HG03159 (cell line): ENCODE data around the gene NRG2.

Experiments
- ATAC-seq: cut with Tn5 transposase; IDR thresholded peaks from one replicate; pipeline ENCODE4 v1.9.1; 2021; ENCODE audit warnings: mild to moderate bottlenecking, moderate library complexity; ENCODE audit not compliant: unreplicated experiment

NRG2 gene

DNA sequence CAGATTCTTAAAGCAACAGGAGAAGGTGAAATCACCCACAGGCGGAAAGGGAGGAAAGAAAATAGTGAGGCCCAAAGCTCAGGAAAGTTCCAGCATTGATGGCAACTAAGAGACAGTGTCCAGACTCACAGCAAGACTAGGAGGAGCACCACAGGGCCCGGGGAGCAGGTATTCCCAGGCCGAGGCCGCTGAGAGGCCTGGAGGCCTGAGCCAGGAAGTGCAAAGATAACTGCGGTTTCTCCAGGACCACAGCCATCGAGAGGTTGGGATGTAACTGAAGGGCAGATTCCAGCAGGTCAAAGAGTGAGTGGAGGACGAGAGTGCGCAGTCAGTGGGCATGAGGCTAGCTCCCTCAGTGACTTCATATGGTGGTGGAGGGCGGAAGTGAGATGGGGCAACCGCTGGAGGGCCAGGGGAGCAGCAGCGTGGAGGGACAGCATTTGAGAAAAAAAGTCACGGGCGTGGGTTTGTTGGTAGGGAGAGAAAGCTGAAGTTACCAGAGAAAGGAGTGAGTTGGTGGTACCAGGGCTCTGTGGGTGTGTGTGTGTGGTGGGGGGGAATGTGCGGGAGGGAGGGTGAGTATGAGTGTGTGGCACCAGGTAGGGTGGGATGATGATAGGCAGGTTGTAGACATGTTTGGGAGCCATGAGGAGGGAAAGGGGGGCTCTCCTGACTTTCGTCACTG, 157.8 kb downstream of the NRG2 start:
- no peak for ATAC-seq

- no peak for ATAC-seq
Measured at GRCh38 chr5:139884734-139885133, 158.4 kb downstream of the NRG2 start.

GRCh38 chr5:139884144-139884543, 159.0 kb downstream of the NRG2 start:
- no peak for ATAC-seq

GRCh38 chr5:139882961-139883539, 160.0 kb downstream of the NRG2 start:
- ATAC-seq: no peak

DNA sequence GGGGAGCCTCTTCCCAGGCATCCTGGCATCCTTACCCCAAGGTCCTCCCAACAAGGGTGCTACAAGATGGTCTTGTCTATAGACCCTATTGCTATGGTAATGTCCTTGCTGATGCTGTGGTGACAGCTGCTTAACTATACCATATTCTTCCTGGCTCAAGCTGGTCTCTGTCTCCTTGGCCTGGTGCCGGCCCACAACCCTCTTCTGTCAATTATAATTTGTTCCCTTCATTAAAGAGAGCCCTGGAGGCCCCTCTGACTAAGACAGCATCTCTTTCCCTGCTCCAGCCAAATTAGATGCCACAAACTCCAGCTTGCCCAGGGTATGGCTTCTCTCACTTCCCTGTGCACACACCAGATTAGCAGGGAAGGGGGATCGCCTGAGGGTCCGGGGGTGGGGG, 160.8 kb downstream of the NRG2 start:
- ATAC-seq: no peak

DNA sequence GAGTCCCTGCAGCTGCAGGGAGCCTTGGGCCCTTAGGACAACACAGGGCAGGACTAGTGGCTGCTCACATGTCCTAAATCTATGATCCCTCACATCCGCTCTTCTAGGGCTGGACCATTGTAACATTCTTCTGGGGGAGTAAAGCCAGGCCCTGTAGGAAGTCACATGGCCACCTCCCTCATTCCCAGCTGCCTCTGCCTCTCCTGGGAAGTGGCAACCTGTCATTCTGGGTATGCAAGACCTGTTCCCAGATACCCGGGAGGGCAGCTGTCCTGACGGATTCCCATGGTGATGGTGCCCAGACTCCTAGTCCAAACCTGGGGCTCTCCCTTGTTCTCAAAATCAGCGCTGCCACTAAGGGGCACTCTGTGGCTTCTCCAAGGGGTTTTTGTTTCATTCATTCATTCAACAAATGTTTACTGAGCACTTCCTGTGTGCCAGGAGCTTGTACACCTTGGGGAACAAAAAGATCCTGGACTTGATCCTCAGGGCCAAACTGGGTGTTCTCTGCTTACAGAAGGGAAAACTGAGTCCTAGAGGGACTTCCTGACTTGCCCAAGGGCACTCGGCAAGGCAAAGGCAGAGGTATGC, 161.9 kb downstream of the NRG2 start:
- no peak for ATAC-seq

- no peak for ATAC-seq
Measured at GRCh38 chr5:139880416-139881142, 162.5 kb downstream of the NRG2 start.

GRCh38 chr5:139878093-139878492, 165.0 kb downstream of the NRG2 start:
- no peak for ATAC-seq

GRCh38 chr5:139877129-139877597, 165.9 kb downstream of the NRG2 start:
- ATAC-seq: no peak

DNA sequence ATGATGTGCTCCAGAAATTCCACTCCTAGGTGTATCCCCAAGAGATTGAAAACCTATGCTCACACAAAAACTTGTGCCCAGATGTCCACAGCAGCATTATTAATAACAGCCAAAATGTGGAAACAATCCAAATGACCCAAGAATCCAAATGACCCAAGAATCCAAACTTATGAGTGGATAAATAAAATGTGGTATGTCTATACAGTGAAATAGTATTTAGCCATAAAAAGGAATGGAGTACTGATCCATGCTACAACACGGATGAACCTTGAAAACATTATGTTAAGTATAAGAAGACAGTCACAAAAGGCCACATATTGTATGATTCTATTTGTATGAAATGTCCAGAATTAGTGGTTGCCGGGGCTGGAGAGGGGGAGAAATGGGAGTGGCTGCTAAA, 167.1 kb downstream of the NRG2 start:
- ATAC-seq: no peak

DNA sequence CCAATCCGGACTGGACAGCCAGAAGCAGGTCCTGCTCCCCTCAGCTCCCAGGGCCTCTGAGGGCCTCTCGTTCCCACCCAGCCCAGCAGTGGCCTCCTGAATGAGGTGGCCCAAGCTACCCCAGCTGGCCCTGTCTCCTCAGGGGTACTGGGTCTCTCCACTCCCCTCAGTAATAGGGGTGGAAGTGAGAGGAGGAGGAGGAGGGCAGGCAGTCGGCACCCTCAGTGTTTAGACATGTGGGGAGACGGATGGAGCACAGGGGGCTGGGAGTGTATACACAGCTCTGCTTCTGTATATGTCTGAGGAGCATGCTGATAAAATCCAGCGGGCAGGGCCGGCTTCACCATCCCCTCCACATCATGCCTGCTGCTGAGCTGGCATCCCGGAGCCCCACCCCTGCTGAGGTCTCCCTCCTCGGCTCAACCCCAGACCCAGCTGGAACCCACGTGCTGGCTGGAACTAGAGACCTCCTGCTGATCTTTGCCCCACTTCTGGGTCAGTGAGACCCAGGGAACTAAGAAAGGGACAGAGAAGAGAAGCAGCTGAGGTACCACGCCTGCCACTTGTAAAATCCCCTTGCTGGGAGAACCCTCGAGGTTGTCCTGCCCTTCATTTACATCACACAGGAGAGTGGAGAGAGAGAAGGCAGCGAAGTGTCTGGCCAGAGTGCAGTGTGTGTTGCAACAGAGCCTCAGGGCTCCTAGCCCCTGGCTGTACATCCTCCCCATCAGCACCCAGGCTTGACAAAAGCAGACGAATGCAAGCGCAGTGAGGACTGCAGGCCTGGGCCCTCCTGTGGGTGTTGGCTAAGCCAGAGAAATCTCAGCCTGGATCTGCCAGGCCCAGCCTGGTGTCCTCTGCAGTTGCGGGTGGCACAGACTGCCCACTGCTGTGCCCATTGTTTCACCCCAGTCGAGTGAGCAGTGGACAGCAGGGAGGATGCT, 170.0 kb downstream of the NRG2 start:
- no peak for ATAC-seq

DNA sequence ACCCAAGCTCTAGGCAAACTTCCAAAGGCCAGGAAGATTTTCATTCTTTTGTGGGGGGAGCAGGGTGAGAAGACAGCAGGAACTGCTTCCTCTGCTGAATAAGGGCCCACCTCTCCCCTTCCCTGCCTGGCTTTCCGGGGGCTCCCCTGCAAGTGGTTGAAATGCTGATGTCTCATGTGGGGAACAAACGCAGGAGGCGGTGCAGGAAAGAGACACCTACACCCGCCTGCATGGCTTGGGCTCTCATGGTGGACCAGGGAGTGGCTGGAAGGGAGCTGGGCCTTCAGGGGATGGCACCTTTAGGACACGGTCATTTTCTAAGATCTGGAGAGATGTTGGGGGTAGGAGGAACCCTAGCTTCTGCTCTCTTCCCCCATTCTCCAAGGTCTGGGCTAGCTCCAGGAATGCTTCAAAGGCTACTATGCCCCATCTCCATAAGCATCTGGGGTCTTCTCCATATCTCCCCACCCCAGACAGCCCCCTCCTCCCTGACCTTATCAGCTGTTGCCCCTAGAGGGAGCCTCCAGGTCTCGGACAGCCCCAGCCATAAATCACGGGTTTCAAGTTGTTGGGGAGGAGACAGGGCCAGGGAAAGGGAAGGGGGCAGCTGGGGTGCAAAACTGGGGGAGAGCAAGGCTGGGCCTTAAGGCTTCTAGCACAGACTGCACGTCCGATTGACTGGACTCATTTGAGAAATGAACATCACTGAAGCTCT, 170.9 kb downstream of the NRG2 start:
- no peak for ATAC-seq

GRCh38 chr5:139871614-139872013, 171.5 kb downstream of the NRG2 start:
- no peak for ATAC-seq

DNA sequence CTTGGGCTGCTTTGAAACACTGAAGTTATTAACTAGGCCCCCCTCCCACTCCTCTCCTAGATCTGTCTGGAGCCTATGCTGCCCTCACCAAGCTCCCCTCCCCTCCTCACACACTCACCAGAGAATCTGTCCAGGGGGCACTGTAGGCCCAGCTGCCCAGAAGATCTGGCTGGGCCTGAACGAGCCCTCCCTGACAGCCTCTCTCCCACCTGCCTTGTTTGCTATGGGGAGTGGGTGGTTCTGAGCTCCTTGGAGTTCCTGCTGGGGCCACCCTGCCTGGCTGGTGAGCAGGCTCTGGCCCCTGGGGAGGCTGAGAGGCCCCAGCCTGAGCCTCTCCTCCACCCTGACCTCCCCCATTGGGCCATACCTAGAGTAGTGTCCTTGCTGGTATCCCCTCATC, 172.4 kb downstream of the NRG2 start:
- no peak for ATAC-seq

- ATAC-seq: no peak
Measured at GRCh38 chr5:139869042-139869790, 173.9 kb downstream of the NRG2 start.

DNA sequence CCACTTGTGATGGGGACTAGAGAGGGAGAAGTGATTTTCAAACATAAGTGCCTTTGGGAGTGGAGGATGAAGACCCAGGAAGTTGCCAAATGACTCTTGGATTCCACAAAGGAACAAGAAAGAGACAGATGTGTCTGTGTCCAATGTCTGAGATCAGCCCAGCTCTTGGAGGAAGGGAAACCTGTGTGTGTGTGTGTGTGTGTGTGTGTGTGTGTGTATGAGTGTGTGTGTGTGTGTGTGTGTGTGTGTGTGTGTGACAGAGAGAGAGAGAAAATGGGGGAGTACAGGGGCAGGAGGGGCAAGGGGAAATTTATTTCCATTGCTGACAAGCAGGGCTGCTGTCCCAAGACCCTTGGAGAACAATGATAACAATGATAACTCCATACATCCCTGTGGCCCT, 175.5 kb downstream of the NRG2 start:
- no peak for ATAC-seq

- ATAC-seq: no peak
Measured at GRCh38 chr5:139867109-139867508, 176.0 kb downstream of the NRG2 start.

GRCh38 chr5:139864716-139865483, 178.2 kb downstream of the NRG2 start:
- no peak for ATAC-seq
